Activated T-cell treated with anti-CD3 and anti-CD28 coated beads, Interleukin-2, amount 50 U/mL, for 48 hours (primary cell): ENCODE measurements around the gene SEPTIN10.

Source experiments
- DNase-seq, 2 experiments: peaks; one replicate each; pipeline ENCODE4 v3.0.0-alpha.2; 2020

SEPTIN10 gene

GRCh38 chr2:109494351-109494750 lies 119.4 kb downstream of the SEPTIN10 start:
- no peak for DNase-seq

GRCh38 chr2:109493176-109493935 lies 120.4 kb downstream of the SEPTIN10 start:
- DNase-seq = no peak
